GM12874 (cell line): ENCODE results near the gene PET117.

Source experiments
- TF ChIP-seq, protein P1 (sequence below): IDR thresholded peaks from 2 replicates; pipeline ENCODE4 v1.5.1; 2011; ENCODE audit warnings: low read depth, mild to moderate bottlenecking, control low read depth, low read length, moderate library complexity; ENCODE audit not compliant: insufficient read depth

The PET117 gene, protein sequence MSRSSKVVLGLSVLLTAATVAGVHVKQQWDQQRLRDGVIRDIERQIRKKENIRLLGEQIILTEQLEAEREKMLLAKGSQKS

DNA sequence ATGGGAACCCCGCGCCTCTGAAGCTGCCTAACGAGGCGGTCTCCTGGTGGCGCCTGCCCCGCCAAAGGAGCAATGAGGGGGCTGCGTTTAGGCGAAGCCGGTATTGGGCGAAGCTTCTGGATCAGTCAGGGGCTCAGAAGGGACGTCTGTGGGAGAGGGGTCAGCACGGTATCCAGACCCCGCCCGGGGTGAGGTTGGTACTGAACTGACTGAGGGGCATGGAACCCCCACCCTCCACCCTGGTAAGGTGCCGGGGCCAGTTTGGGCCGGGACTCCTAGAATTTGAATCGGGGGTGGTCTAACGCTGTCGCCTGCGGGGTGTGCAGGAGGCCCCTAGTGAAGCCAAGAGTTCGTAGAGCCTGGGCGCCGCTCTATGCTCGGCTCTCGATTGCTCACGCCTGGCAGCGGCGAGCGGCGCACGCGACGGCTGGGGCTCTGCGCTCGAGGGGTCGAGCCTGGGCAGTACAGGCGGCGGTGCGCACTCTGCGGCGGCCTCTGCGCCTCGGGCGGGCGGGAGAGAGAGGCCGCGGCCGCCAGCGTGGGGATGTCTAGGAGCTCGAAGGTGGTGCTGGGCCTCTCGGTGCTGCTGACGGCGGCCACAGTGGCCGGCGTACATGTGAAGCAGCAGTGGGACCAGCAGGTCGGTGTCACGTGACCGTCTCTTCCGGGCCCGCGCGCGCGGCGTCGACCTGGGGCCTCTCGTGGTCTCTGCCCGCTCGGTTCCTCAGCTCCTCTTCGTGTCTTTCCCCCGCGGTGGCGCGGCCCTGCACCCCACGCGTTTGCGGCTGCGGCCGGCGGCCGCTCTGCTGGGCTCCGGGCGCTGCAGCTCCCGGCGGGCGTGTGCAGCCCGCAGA is at the start of gene PET117, which contains the start of gene KAT14:
Gene PET117, plus strand, starts transcription at position 452 of the 854 bp plus-strand sequence. Its CDS starts 93 bp downstream, at position 545.
Gene KAT14, plus strand, starts transcription at position 452 of the 854 bp plus-strand sequence. CDS start 4,798 bp downstream, outside the sequence.
- TF ChIP-seq, protein P1, sequence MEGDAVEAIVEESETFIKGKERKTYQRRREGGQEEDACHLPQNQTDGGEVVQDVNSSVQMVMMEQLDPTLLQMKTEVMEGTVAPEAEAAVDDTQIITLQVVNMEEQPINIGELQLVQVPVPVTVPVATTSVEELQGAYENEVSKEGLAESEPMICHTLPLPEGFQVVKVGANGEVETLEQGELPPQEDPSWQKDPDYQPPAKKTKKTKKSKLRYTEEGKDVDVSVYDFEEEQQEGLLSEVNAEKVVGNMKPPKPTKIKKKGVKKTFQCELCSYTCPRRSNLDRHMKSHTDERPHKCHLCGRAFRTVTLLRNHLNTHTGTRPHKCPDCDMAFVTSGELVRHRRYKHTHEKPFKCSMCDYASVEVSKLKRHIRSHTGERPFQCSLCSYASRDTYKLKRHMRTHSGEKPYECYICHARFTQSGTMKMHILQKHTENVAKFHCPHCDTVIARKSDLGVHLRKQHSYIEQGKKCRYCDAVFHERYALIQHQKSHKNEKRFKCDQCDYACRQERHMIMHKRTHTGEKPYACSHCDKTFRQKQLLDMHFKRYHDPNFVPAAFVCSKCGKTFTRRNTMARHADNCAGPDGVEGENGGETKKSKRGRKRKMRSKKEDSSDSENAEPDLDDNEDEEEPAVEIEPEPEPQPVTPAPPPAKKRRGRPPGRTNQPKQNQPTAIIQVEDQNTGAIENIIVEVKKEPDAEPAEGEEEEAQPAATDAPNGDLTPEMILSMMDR, result no peak

DNA sequence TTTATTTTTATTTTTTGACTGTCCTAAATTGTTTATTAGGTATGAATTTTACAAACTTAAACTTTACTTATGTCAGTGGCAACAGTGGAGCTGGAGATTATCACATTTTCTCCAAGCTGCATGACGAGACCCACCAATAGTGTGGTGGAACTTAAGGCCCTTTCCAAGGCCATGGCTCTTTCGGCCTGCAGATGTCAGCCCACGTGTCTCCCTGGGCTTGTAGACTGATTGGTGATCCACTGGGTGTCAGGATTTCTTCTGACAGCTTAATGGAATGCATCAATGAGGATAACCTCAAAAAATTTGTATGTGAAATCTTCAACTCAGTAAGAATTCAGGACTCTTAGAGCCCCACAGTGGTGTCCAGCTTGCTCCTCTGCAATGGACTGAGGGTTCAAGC is 47.6 kb upstream of the PET117 start:
- TF ChIP-seq, protein P1, result no peak

DNA sequence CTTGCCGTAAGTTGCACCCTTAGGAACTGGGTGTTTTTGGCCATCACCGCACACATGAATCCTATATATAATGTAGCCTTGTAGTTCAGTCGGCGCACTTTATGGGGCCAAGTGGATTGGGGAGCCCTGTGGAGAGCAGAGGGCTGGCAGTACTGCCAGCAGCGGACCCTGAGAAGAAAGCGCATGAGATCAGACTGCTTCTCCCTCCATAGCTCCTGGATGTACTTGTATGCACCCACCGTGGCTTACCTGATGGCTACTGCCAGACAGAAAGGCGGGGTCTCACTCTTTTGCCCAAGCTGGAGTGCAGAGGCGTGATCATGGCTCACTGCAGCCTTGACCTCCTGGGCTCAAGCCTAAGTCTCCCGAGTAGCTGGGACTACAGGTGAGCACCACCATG is 47.2 kb upstream of the PET117 start:
- TF ChIP-seq, protein P1, result no peak

- TF ChIP-seq, protein P1, result no peak
These were observed 46.0 kb upstream of the PET117 start for GRCh38 chr20:18091623-18092022.

DNA sequence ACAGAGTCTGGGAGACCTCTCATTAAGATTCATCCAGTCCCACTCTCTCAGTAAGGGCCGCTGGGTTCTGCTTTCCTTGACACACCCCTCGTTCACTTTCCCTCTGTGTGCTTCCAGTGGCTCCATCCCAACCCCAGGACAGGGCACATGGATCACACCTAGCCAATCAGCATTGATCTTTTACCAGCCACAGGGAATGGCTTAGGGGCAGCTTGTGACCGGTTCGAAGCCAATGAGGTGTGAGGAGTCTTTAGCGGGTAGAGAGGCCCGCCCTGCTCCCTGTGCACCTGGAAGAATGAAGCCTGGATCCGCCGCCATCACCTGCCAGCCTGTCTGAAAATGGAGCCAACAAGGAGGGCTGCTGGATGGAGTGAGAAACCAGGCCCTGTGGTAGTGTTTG is 44.8 kb upstream of the PET117 start:
- TF ChIP-seq, protein P1, result no peak

DNA sequence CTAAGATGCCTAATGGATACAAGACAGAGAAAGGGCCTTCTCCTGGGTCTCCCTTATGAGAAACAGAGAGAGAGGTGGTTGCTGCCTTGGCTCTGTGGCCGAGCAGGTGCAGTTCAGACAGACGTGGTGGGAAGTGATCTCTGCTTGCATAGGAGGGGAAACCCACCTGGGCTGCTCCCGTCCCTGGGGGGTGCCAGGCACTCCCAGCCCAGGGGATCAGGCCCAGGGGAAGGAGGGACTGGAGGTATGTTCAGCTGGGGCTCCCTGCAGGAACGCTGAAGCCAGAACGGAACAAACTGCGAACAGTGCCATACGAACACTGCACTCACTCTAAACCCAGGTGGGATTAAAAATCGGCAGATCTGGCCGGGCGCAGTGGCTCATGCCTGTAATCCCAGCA is 44.3 kb upstream of the PET117 start:
- TF ChIP-seq, protein P1, result no peak

DNA sequence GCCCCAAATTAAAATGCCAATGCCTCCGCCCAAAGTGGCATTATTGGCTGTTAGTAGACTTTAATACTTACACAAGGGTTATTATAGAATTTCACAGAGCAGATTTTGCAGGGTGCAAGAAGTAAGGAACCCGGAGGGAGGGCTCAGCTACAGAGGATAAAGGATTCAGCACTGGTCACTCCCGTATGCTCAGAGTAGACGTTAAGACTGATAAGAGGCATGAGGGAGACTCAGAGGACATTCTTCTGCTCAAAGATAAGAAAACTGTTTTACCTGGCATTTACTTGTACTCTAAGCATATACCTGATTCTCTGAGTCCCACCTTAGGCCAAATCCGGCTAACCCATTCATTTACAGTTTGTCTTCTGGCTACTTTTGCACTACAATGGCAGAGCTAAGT is 43.5 kb upstream of the PET117 start:
- TF ChIP-seq, protein P1, result no peak
